ENCODE results near the gene PHACTR1.

- no peak for TF ChIP-seq POLR2AphosphoS5 (IDR thresholded peaks at IDR 0.05; ENCODE audit: borderline replicate concordance, low read depth, low read length)
- TF ChIP-seq EZH2 (IDR thresholded peaks at IDR 0.05), result no peak
- TF ChIP-seq FOXP2 (optimal IDR thresholded peaks at IDR 0.05; ENCODE audit: control extremely low read depth, extremely low read length, insufficient read depth), result no peak
Measured at GRCh38 chr6:12962529-12962928, 246.0 kb downstream of the PHACTR1 start.

Measured in SK-N-MC (cell line).